ENCODE measurements around the gene IGLON5.

DNA sequence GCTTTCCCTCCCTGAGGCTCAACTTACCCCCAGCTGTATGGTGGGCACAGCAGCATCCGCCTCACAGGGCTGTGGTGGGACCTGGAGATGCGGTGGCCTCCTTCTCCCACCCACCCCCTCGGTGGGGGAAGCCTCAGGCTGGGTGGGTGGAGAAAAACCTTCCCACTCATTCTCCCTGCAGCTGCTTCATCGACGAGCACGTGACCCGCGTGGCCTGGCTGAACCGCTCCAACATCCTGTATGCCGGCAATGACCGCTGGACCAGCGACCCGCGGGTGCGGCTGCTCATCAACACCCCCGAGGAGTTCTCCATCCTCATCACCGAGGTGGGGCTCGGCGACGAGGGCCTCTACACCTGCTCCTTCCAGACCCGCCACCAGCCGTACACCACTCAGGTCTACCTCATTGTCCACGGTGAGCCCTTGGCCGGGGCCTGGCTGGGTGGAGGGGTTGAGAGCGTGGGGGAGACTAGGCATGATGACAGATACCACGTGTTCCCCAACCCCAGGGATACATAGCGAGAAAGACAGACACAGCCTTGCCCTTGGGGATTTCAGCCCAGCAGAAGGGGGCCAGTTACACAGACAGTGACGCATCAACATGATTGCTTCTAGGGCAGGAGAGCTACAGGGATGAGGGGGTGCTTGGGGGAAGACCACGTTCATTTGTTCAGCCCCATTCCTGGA is 12.2 kb downstream of the IGLON5 start:
- TF ChIP-seq, protein P1, sequence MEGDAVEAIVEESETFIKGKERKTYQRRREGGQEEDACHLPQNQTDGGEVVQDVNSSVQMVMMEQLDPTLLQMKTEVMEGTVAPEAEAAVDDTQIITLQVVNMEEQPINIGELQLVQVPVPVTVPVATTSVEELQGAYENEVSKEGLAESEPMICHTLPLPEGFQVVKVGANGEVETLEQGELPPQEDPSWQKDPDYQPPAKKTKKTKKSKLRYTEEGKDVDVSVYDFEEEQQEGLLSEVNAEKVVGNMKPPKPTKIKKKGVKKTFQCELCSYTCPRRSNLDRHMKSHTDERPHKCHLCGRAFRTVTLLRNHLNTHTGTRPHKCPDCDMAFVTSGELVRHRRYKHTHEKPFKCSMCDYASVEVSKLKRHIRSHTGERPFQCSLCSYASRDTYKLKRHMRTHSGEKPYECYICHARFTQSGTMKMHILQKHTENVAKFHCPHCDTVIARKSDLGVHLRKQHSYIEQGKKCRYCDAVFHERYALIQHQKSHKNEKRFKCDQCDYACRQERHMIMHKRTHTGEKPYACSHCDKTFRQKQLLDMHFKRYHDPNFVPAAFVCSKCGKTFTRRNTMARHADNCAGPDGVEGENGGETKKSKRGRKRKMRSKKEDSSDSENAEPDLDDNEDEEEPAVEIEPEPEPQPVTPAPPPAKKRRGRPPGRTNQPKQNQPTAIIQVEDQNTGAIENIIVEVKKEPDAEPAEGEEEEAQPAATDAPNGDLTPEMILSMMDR (conservative IDR thresholded peaks at IDR 0.05), result no peak
- TF ChIP-seq EZH2 (IDR thresholded peaks at IDR 0.05; ENCODE audit: low read depth), result no peak
